IMR-90 (cell line): ENCODE measurements around the gene EMILIN2. TPM values are rescaled to one million over a fixed set of nuclear protein-coding genes. Genes with fewer than 3 reads are reported as not detected.

Experiments
- ATAC-seq: fragments of 200-7000 bp; cut with Tn5 transposase; 2 replicates; pipeline ENCODE4 v1.9.1; 2020; ENCODE audit warnings: low read depth, mild to moderate bottlenecking, moderate library complexity
- BruUV-seq: library from RNA; stranded (reverse); fragments of 400-500 nt; replicated peaks from 2 replicates; lab custom pipeline; 2021; lab: Mats Ljungman, UMichigan
- CTCF ChIA-PET: fragments of 300-600 bp; formaldehyde crosslinking; extraction: SDS; loops from one replicate; lab custom pipeline; 2021; ENCODE audit warnings: antibody characterized with exemption; lab: Yijun Ruan, JAX
- POLR2A ChIA-PET: fragments of 300-600 bp; sonication (Branson Sonifier 250); formaldehyde crosslinking; loops from one replicate; lab custom pipeline; 2022; ENCODE audit warnings: antibody characterized with exemption; ENCODE audit not compliant: unreplicated experiment; lab: Charles Lee
- DNase-seq: peaks from one replicate; pipeline ENCODE4 v3.0.0; 2013
- H2AFZ ChIP-seq: replicated peaks from 2 replicates; pipeline ENCODE3; 2013; ENCODE audit warnings: low read length, mild to moderate bottlenecking; ENCODE audit not compliant: poor library complexity
- H2AK5ac ChIP-seq: 2 replicates; pipeline ENCODE4 v1.6.1; 2013; ENCODE audit warnings: low read depth, low read length, inconsistent platforms
- H2AK9ac ChIP-seq: replicated peaks from 2 replicates; pipeline ENCODE3; 2013; ENCODE audit warnings: mild to moderate bottlenecking, low read depth, low read length, moderate library complexity; ENCODE audit not compliant: poor library complexity
- H2BK120ac ChIP-seq: 2 replicates; pipeline ENCODE4 v1.6.1; 2013; ENCODE audit warnings: low read depth, low read length, inconsistent platforms
- H2BK15ac ChIP-seq: 3 replicates; pipeline ENCODE4 v1.6.1; 2013; ENCODE audit warnings: low read depth, low read length, inconsistent platforms
- H2BK20ac ChIP-seq: 2 replicates; pipeline ENCODE4 v1.6.1; 2013; ENCODE audit warnings: low read depth, mild to moderate bottlenecking, inconsistent platforms, low read length, moderate library complexity
- H2BK5ac ChIP-seq: 2 replicates; pipeline ENCODE4 v1.6.1; 2013; ENCODE audit warnings: mild to moderate bottlenecking, low read depth, low read length, inconsistent platforms; ENCODE audit not compliant: poor library complexity, severe bottlenecking
- H3K14ac ChIP-seq: replicated peaks from 2 replicates; pipeline ENCODE4 v1.6.1; 2013; ENCODE audit warnings: low read depth, low read length, inconsistent platforms
- H3K18ac ChIP-seq: 2 replicates; pipeline ENCODE4 v1.6.1; 2013; ENCODE audit warnings: low read depth, low read length, control low read depth
- H3K23ac ChIP-seq: 2 replicates; pipeline ENCODE4 v1.6.1; 2013; ENCODE audit warnings: low read depth, low read length, inconsistent platforms
- H3K27ac ChIP-seq: 2 replicates; pipeline ENCODE4 v1.5.1; 2013; ENCODE audit warnings: mild to moderate bottlenecking, control low read depth, low read length; ENCODE audit not compliant: insufficient read depth
- H3K27me3 ChIP-seq: 2 replicates; pipeline ENCODE4 v1.6.1; 2013; ENCODE audit warnings: low read length; ENCODE audit not compliant: control insufficient read depth, insufficient read depth
- H3K36me3 ChIP-seq: 2 replicates; pipeline ENCODE4 v1.6.1; 2013; ENCODE audit warnings: low read length, mixed read lengths; ENCODE audit not compliant: control insufficient read depth, insufficient read depth
- H3K4ac ChIP-seq: 2 replicates; pipeline ENCODE4 v1.6.1; 2013; ENCODE audit warnings: low read depth, low read length, inconsistent platforms
- H3K4me1 ChIP-seq: 2 replicates; pipeline ENCODE4 v1.6.1; 2013; ENCODE audit warnings: low read length, mixed read lengths; ENCODE audit not compliant: control insufficient read depth, insufficient read depth
- H3K4me2 ChIP-seq: 2 replicates; pipeline ENCODE4 v1.6.1; 2013; ENCODE audit warnings: low read depth, mild to moderate bottlenecking, control low read depth, low read length, moderate library complexity
- H3K4me3 ChIP-seq: 2 replicates; pipeline ENCODE4 v1.5.1; 2013; ENCODE audit warnings: low read depth, mild to moderate bottlenecking, control low read depth, low read length, moderate library complexity; ENCODE audit not compliant: insufficient read depth
- H3K56ac ChIP-seq: 2 replicates; pipeline ENCODE4 v1.6.1; 2013; ENCODE audit warnings: low read length, inconsistent platforms; ENCODE audit not compliant: insufficient read depth; ENCODE audit errors: extremely low read depth
- H3K79me1 ChIP-seq, 2 experiments: 2 replicates each; pipeline ENCODE4 v1.6.1; 2013; ENCODE audit warnings: low read length in 2 of 2, inconsistent platforms in 1 of 2, low read depth in 1 of 2
- H3K9ac ChIP-seq: 2 replicates; pipeline ENCODE4 v1.6.1; 2013; ENCODE audit warnings: low read depth, low read length, control low read depth
- H3K9me1 ChIP-seq: 2 replicates; pipeline ENCODE4 v1.6.1; 2013; ENCODE audit warnings: low read length, inconsistent platforms; ENCODE audit not compliant: insufficient read depth
- H3K9me3 ChIP-seq: 2 replicates; pipeline ENCODE4 v1.6.1; 2013; ENCODE audit warnings: low read length; ENCODE audit not compliant: control insufficient read depth, insufficient read depth
- H4K20me1 ChIP-seq: 2 replicates; pipeline ENCODE4 v1.6.1; 2013; ENCODE audit warnings: low read length, inconsistent platforms; ENCODE audit not compliant: insufficient read depth
- H4K5ac ChIP-seq: 2 replicates; pipeline ENCODE4 v1.6.1; 2013; ENCODE audit warnings: mild to moderate bottlenecking, low read depth, low read length, control low read depth
- H4K8ac ChIP-seq, 2 experiments: 2 replicates each; pipeline ENCODE4 v1.6.1; 2013; ENCODE audit warnings: low read depth in 2 of 2, low read length in 2 of 2, control low read depth in 1 of 2, inconsistent platforms in 1 of 2
- H4K91ac ChIP-seq: 2 replicates; pipeline ENCODE4 v1.6.1; 2013; ENCODE audit warnings: low read depth, low read length, inconsistent platforms; ENCODE audit not compliant: insufficient read depth
- BHLHE40 ChIP-seq: fragments of 150-350 bp; IDR thresholded peaks from 2 replicates; pipeline ENCODE4 v1.6.1; 2016; ENCODE audit warnings: mild to moderate bottlenecking, low read depth, low read length
- CEBPB ChIP-seq: IDR thresholded peaks from 2 replicates; pipeline ENCODE4 v1.6.1; 2012; ENCODE audit warnings: low read depth, low read length, improper control_type of control experiment
- CHD1 ChIP-seq: IDR thresholded peaks from 2 replicates; pipeline ENCODE4 v1.6.1; 2012; ENCODE audit warnings: low read depth, low read length, improper control_type of control experiment
- FOS ChIP-seq: fragments of 150-350 bp; IDR thresholded peaks from 2 replicates; pipeline ENCODE4 v1.6.1; 2016; ENCODE audit warnings: low read depth, low read length
- MAFK ChIP-seq: IDR thresholded peaks from 2 replicates; pipeline ENCODE4 v1.6.1; 2012; ENCODE audit warnings: low read depth, low read length, improper control_type of control experiment
- MAZ ChIP-seq: IDR thresholded peaks from 2 replicates; pipeline ENCODE4 v1.6.1; 2012; ENCODE audit warnings: low read depth, mild to moderate bottlenecking, low read length, improper control_type of control experiment, moderate library complexity, borderline replicate concordance
- MXI1 ChIP-seq: IDR thresholded peaks from 2 replicates; pipeline ENCODE4 v1.6.1; 2012; ENCODE audit warnings: low read depth, mild to moderate bottlenecking, low read length, moderate library complexity, borderline replicate concordance
- NFE2L2 ChIP-seq: fragments of 150-350 bp; IDR thresholded peaks from 2 replicates; pipeline ENCODE4 v1.6.1; 2016; ENCODE audit warnings: low read depth, mild to moderate bottlenecking, low read length
- POLR2A ChIP-seq: IDR thresholded peaks from 2 replicates; pipeline ENCODE4 v1.6.1; 2012; ENCODE audit warnings: mild to moderate bottlenecking, low read depth, low read length
- RAD21 ChIP-seq: IDR thresholded peaks from 2 replicates; pipeline ENCODE4 v1.6.1; 2012; ENCODE audit warnings: low read length, improper control_type of control experiment
- RCOR1 ChIP-seq: IDR thresholded peaks from 2 replicates; pipeline ENCODE4 v1.6.1; 2012; ENCODE audit warnings: mild to moderate bottlenecking, low read length, improper control_type of control experiment; ENCODE audit not compliant: insufficient replicate concordance
- RFX5 ChIP-seq: IDR thresholded peaks from 2 replicates; pipeline ENCODE4 v1.8.0; 2012; ENCODE audit warnings: low read depth, mild to moderate bottlenecking, low read length, moderate library complexity
- SMC3 ChIP-seq: fragments of 150-350 bp; IDR thresholded peaks from 2 replicates; pipeline ENCODE4 v1.6.1; 2016; ENCODE audit warnings: low read depth, mild to moderate bottlenecking, antibody characterized with exemption, low read length, moderate library complexity
- WGBS, 2 experiments: methylation state at CpG; one replicate each; pipeline versions ENCODE4 v1.1.5 to v1.1.7; 2013; ENCODE audit warnings: missing lambda C conversion rate in 2 of 2; ENCODE audit not compliant: insufficient read length in 1 of 2; ENCODE audit errors: extremely low coverage in 2 of 2; 5-methylcytosine and 5-hydroxymethylcytosine counted together
- dilution Hi-C: fragments of 300-500 bp; cut with HindIII; formaldehyde crosslinking; loops from one replicate; pipeline ENCODE4 v1.14.3; 2018; ENCODE audit warnings: low sequenced_read_pairs; ENCODE audit not compliant: unreplicated experiment
- in situ Hi-C: fragments of 300-500 bp; cut with MboI; formaldehyde crosslinking; loops from 3 replicates; pipeline ENCODE4 v1.14.3; 2019; ENCODE audit warnings: low sequenced_read_pairs, inconsistent platforms, mixed read lengths
- intact Hi-C: fragments of 100-400 bp; cut with micrococcal nuclease; formaldehyde crosslinking; loops from 2 replicates; pipeline ENCODE4 v1.10.0; 2022
- polyA plus RNA-seq, 3 experiments: library from polyadenylated mRNA; depleted of rRNA; stranded (reverse); fragments of >200 nt; gene quantifications; 2 replicates each; pipeline ENCODE4 v1.2.3, GENCODE V29; 2012; ENCODE audit warnings: low replicate concordance in 1 of 3
- total RNA-seq: library from RNA; depleted of rRNA; stranded (reverse); fragments of >200 nt; gene quantifications from 2 replicates; pipeline ENCODE4 v1.2.3, GENCODE V29; 2012
- TF ChIP-seq, protein P1 (sequence below): conservative IDR thresholded peaks from 2 replicates; pipeline ENCODE4 v1.5.1; 2012; ENCODE audit warnings: mild to moderate bottlenecking, low read depth, low read length, improper control_type of control experiment
- TF ChIP-seq, protein P2 (sequence below): fragments of 150-350 bp; IDR thresholded peaks from 2 replicates; pipeline ENCODE4 v1.6.1; 2016; ENCODE audit warnings: low read depth, mild to moderate bottlenecking, low read length, moderate library complexity, borderline replicate concordance
- TF ChIP-seq, protein P3 (sequence below): fragments of 150-350 bp; IDR thresholded peaks from 2 replicates; pipeline ENCODE4 v1.6.1; 2017; ENCODE audit warnings: mild to moderate bottlenecking, antibody characterized with exemption, low read length, low read depth

The EMILIN2 gene
- total and polyA plus RNA-seq, 2 of the 4 experiments (the other 2 are of a cell fraction): under 0.01 to 0.14 TPM

DNA sequence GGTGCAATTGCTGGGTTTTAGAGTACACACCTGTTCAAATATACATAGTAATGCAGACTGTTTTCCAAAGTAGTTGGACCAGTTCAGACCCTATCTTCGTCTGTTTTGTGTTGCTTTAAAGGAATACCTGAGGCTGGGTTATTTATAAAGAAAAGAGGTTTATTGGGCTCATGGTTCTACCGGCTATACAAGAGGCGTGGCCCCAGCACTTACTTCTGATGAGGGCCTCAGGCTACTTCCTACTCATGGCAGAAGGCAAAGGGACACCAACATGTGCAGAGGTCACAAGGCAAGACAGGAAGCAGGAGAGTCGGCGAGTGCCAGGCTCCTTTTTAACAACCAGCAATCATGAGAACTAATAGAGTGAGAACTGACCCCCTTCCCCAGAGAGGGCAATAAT, 21.9 kb upstream of the EMILIN2 start:
- BruUV-seq: no TSS peak
- no peak overlapping the region for H3K9ac ChIP-seq
- intact Hi-C loops: no loop called here
- no peak overlapping the region for H3K4ac ChIP-seq
- H3K23ac ChIP-seq: no peak overlapping the region
- H3K4me2 ChIP-seq: no peak overlapping the region
- no peak overlapping the region for H2AK5ac ChIP-seq
- H3K56ac ChIP-seq: no peak overlapping the region
- peaks cover 11% of the 10 kb centered on the region for H3K27me3 ChIP-seq
- dilution Hi-C loops: no loop called here
- no peak overlapping the region for H4K91ac ChIP-seq
- no peak overlapping the region for H2BK120ac ChIP-seq
- no peak overlapping the region for H2BK15ac ChIP-seq
- no peaks in the 10 kb centered on the region for H3K79me1 ChIP-seq
- TF ChIP-seq, protein P1, sequence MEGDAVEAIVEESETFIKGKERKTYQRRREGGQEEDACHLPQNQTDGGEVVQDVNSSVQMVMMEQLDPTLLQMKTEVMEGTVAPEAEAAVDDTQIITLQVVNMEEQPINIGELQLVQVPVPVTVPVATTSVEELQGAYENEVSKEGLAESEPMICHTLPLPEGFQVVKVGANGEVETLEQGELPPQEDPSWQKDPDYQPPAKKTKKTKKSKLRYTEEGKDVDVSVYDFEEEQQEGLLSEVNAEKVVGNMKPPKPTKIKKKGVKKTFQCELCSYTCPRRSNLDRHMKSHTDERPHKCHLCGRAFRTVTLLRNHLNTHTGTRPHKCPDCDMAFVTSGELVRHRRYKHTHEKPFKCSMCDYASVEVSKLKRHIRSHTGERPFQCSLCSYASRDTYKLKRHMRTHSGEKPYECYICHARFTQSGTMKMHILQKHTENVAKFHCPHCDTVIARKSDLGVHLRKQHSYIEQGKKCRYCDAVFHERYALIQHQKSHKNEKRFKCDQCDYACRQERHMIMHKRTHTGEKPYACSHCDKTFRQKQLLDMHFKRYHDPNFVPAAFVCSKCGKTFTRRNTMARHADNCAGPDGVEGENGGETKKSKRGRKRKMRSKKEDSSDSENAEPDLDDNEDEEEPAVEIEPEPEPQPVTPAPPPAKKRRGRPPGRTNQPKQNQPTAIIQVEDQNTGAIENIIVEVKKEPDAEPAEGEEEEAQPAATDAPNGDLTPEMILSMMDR: no peak
- TF ChIP-seq, protein P2, sequence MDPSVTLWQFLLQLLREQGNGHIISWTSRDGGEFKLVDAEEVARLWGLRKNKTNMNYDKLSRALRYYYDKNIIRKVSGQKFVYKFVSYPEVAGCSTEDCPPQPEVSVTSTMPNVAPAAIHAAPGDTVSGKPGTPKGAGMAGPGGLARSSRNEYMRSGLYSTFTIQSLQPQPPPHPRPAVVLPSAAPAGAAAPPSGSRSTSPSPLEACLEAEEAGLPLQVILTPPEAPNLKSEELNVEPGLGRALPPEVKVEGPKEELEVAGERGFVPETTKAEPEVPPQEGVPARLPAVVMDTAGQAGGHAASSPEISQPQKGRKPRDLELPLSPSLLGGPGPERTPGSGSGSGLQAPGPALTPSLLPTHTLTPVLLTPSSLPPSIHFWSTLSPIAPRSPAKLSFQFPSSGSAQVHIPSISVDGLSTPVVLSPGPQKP: no peak
- TF ChIP-seq POLR2A (no peak), NFE2L2 (no peak), CEBPB (no peak), BHLHE40 (no peak), SMC3 (no peak), CHD1 (no peak), MAZ (no peak), RAD21 (no peak), MXI1 (no peak), RFX5 (no peak), RCOR1 (no peak), FOS (no peak), MAFK (no peak)
- TF ChIP-seq, protein P3, sequence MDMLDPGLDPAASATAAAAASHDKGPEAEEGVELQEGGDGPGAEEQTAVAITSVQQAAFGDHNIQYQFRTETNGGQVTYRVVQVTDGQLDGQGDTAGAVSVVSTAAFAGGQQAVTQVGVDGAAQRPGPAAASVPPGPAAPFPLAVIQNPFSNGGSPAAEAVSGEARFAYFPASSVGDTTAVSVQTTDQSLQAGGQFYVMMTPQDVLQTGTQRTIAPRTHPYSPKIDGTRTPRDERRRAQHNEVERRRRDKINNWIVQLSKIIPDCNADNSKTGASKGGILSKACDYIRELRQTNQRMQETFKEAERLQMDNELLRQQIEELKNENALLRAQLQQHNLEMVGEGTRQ: no peak
- no peak overlapping the region for H4K5ac ChIP-seq
- no peak overlapping the region for H3K27ac ChIP-seq
- H3K9me1 ChIP-seq: no peaks in the 10 kb centered on the region
- H2BK5ac ChIP-seq: no peak overlapping the region
- peaks cover 2% of the 10 kb centered on the region; the same call in 1 of the 2 replicates for H3K4me1 ChIP-seq
- no peak overlapping the region for H2BK20ac ChIP-seq
- no peak overlapping the region for H2AFZ ChIP-seq
- DNase-seq: no peak
- ATAC-seq: no peak
- POLR2A ChIA-PET: no interaction called here
- no peak overlapping the region for H3K14ac ChIP-seq
- in situ Hi-C loops: no loop called here
- no peak overlapping the region for H2AK9ac ChIP-seq
- H3K4me3 ChIP-seq: no peak overlapping the region
- no CpG with 5 or more reads among the region's 5 CpGs for WGBS, 2 experiments
- CTCF ChIA-PET: no interaction called here
- H3K18ac ChIP-seq: no peak overlapping the region
- no peaks in the 10 kb centered on the region for H3K9me3 ChIP-seq
- H4K8ac ChIP-seq: no peak overlapping the region
- H3K36me3 ChIP-seq: no peaks in the 10 kb centered on the region
- no peaks in the 10 kb centered on the region for H4K20me1 ChIP-seq
